Gastrocnemius medialis (tissue), 4 donors: ENCODE results near the gene HAO1.

ENCODE experiments used
- CTCF ChIP-seq, 5 experiments: fragments of 450-650 bp in 3 of 5; fragments of 200-600 bp in 2 of 5; sonication (generic) in 2 of 5; IDR thresholded peaks in 4 of 5; conservative IDR thresholded peaks in 1 of 5; 1 replicate in 4 of 5; 2 replicates in 1 of 5; pipeline ENCODE4 v1.5.1; 2016 to 2019; ENCODE audit warnings: antibody characterized with exemption in 5 of 5, mild to moderate bottlenecking in 3 of 5, moderate library complexity in 3 of 5
- POLR2A ChIP-seq, 2 donors: fragments of 450-650 bp; IDR thresholded peaks; one replicate each; pipeline ENCODE4 v1.6.1; 2017; ENCODE audit warnings: antibody characterized with exemption in 2 of 2, mild to moderate bottlenecking in 2 of 2, moderate library complexity in 2 of 2

- TF ChIP-seq CTCF (IDR thresholded peaks at IDR 0.05 in 4 of 5, conservative IDR thresholded peaks at IDR 0.05 in 1 of 5) (no peak), POLR2A (IDR thresholded peaks at IDR 0.05) (no peak)
Measured at GRCh38 chr20:7981374-7981773, 41.1 kb upstream of the HAO1 start.
